ENCODE data around the gene IL27RA. TPM values are rescaled to one million over a fixed set of nuclear protein-coding genes. Genes with fewer than 3 reads are reported as not detected.

IL27RA gene
- total and polyA plus RNA-seq, 2 of the 4 experiments (the other 2 are of a cell fraction), result 2.9 to 5.1 TPM

GRCh38 chr19:14063105-14063504 is 31.5 kb downstream of the IL27RA start:
- H3K9ac ChIP-seq (ENCODE audit: low read depth, low read length), result no peak overlapping the region
- no peak for DNase-seq
- H2AFZ ChIP-seq (replicated peaks; ENCODE audit: low read length, poor library complexity), result no peak overlapping the region
- ChIA-PET POLR2A (ENCODE audit: unreplicated experiment) (no interaction called here), CTCF (no interaction called here)
- no peaks in the 10 kb centered on the region for H3K36me3 ChIP-seq (ENCODE audit: control insufficient read depth, insufficient read depth, low read length)
- no peaks in the 10 kb centered on the region for H3K4me1 ChIP-seq (ENCODE audit: control insufficient read depth, insufficient read depth, low read length)
- TF ChIP-seq BHLHE40 (IDR thresholded peaks at IDR 0.05; ENCODE audit: low read depth, low read length) (no peak), CEBPB (IDR thresholded peaks at IDR 0.05; ENCODE audit: low read depth, low read length) (peak; percentile 37; the same call in 1 of the 2 replicates), MAFK (IDR thresholded peaks at IDR 0.05; ENCODE audit: low read depth, low read length) (no peak)
- H3K18ac ChIP-seq (ENCODE audit: low read depth, low read length), result no peak overlapping the region
- no peaks in the 10 kb centered on the region for H3K9me3 ChIP-seq (ENCODE audit: control insufficient read depth, insufficient read depth, low read length)
- no peak overlapping the region for H3K14ac ChIP-seq (replicated peaks; ENCODE audit: low read depth, low read length)
- peaks cover 25% of the 10 kb centered on the region for H3K27me3 ChIP-seq (ENCODE audit: control insufficient read depth, insufficient read depth, low read length)
- no peak overlapping the region for H2BK15ac ChIP-seq (ENCODE audit: low read depth, low read length)
- WGBS, 2 experiments (ENCODE audit: extremely low coverage in 2 of 2, insufficient read length in 1 of 2), result no CpG with 5 or more reads among the region's 7 CpGs
- no peak overlapping the region for H4K5ac ChIP-seq (ENCODE audit: low read depth, low read length)
- no peak overlapping the region for H3K4me2 ChIP-seq (ENCODE audit: low read depth, low read length)
- no peak overlapping the region for H2AK9ac ChIP-seq (replicated peaks; ENCODE audit: low read depth, low read length, poor library complexity)
- H3K56ac ChIP-seq (ENCODE audit: extremely low read depth, insufficient read depth, low read length), result no peak overlapping the region
- dilution Hi-C loops (cut with HindIII; ENCODE audit: low sequenced_read_pairs, unreplicated experiment) (no loop called here), intact Hi-C loops (cut with micrococcal nuclease) (no loop called here), in situ Hi-C loops (cut with MboI; ENCODE audit: low sequenced_read_pairs) (no loop called here)
- H2AK5ac ChIP-seq (ENCODE audit: low read depth, low read length), result no peak overlapping the region
- no peak overlapping the region for H2BK120ac ChIP-seq (ENCODE audit: low read depth, low read length)
- H4K8ac ChIP-seq (ENCODE audit: low read depth in 2 of 2, low read length in 2 of 2), result no peak overlapping the region
- no peak for ATAC-seq (ENCODE audit: low read depth)
- H3K23ac ChIP-seq (ENCODE audit: low read depth, low read length), result no peak overlapping the region
- H2BK5ac ChIP-seq (ENCODE audit: low read depth, low read length, poor library complexity, severe bottlenecking), result no peak overlapping the region
- no peak overlapping the region for H3K27ac ChIP-seq (ENCODE audit: insufficient read depth, low read length)
- H4K20me1 ChIP-seq (ENCODE audit: insufficient read depth, low read length), result no peaks in the 10 kb centered on the region
- no peak overlapping the region for H2BK20ac ChIP-seq (ENCODE audit: low read depth, low read length)
- H3K4me3 ChIP-seq (ENCODE audit: insufficient read depth, low read depth, low read length), result no peak overlapping the region
- no peaks in the 10 kb centered on the region for H3K79me1 ChIP-seq (ENCODE audit: low read depth in 1 of 2, low read length in 2 of 2)
- no peak overlapping the region for H4K91ac ChIP-seq (ENCODE audit: insufficient read depth, low read depth, low read length)
- H3K9me1 ChIP-seq (ENCODE audit: insufficient read depth, low read length), result no peaks in the 10 kb centered on the region
- no peak overlapping the region for H3K4ac ChIP-seq (ENCODE audit: low read depth, low read length)
- BruUV-seq (replicated peaks), result no TSS peak

Data from IMR-90 (cell line).